ACHN (cell line): ENCODE results near the gene CXCL14.
"Not testable (repeated sequence)": the region's sequence is repeated elsewhere in the genome, so short reads cannot be mapped to it uniquely, and the experiment has no call there.

ENCODE experiments used
- DNase-seq: peaks from one replicate; pipeline ENCODE4 v3.0.0-alpha.2; 2015
- in situ Hi-C: cut with HindIII; loops from 2 replicates; pipeline ENCODE4 v1.10.0; 2017; ENCODE audit warnings: low sequenced_read_pairs, low pct_ligation_motif_present, low pct_unique_long_range_greater_than_20kb

Gene CXCL14

DNA sequence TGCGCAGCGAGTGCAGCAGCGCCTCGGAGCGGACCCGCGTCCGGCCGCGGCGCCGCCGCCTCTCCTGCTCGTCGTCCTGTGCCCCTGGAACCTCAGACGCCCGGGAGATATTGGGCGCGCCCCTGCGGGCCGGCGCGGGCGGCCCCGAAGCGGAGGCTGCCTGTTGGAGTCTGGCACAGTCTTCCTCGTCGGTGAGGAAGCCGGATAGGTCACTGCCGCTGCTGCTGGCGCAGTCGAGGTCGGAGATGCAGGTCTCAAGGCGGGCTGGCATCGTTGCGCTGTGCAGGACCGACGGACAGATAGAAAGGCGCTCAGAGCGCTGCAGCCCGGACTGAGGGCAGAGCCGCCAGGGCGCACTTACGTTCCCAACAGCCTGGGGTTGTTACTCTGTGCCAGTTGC is 43.4 kb downstream of the CXCL14 start:
- in situ Hi-C loops = no loop called here
- no peak for DNase-seq

DNA sequence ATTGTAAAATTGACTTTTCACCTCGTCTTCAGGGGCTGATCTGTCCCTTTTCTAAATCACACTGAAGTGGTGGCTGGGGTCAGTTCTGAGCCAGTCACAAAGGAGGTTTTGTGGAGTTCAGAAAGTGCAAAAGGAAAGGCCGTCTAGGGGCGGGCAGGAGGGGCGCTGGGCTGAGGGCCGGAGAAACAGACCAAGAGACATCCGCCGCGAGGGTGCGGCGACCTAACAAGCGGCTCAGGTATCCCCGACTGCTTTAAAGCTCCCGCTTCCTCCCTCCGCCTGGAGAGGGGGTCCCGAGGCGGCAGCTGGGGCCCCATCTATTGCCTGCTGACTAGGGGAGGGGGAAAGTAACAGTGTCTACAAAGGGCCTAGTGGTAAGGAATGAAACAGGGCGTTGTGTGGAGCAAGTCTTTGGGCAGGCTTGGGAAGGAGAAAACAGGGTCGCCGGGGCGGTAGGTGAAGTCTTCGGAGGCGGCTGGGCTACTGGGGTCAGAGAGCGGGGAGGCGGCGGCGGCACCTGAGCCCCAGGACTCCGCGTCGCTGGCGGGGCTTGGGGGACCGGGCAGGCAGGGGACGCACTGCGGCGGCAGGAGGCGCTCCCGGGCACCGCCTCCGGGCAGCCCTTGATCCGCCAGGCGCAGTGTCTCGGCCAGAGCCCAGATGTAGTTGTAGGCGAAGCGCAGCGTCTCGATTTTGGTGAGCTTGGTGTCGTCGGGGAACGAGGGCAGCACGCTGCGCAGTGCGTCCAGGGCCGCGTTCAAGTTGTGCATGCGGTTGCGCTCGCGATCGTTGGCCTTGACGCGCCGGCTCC is 44.0 kb downstream of the CXCL14 start:
- no peak for DNase-seq
- in situ Hi-C loops = no loop called here

DNA sequence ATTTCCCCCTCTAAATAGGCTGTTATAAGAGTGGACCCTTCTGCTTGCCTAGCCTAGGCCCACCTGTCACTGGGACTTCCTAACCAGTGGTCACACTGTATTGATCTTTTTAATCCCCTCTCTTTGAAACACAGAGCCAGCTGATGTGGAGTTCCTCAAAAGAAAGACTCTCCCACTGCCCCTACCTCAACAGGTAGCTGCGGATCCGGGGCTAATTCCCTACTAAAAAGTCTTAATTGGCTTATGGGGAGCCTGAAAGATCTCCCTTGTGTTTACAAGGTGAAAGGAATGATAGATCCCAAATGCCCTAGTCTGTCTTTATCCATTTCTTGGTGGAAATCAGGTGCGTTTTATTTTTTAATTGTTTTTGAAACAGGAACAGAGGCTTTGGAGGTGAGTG is 45.0 kb downstream of the CXCL14 start:
- DNase-seq = no peak
- in situ Hi-C loops = no loop called here

DNA sequence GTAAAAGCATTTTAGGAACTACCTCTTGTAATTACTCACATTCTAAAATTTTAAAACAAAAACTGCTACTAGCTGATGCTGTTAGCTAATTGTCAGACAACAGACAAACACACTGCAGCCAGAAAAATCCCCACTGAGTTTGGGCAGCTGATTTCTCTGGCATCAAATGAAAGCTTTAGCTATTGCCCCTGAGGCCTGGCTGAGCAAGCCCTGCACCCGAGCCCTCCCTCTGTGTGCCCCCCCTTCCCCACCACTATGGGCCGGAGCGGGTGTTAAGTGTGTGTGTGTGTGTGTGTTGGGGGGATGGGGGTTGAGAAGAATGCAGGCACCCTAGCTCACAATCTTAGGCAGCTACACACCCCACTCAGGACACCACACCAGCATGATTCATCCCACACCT is 45.5 kb downstream of the CXCL14 start:
- no peak for DNase-seq
- in situ Hi-C loops = no loop called here

DNA sequence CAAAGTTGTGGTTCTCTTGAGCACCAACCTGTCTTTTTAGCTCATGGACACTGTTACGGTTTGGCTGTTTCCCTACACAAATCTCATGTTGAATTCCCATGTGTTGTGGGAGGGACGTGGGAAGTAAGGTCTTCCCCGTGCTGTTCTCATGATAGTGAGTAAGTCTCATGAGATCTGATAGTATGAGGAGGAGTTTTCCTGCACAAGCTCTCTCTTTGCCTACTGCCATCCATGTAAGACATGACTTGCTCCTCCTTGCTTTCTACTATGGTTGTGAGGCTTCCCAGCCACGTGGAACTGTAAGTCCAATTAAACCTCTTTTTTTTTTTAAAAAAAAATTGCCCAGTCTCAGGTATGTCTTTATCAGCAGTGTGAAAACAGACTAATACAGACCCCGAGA is 49.2 kb downstream of the CXCL14 start:
- DNase-seq, in situ Hi-C loops: not testable (repeated sequence)

DNA sequence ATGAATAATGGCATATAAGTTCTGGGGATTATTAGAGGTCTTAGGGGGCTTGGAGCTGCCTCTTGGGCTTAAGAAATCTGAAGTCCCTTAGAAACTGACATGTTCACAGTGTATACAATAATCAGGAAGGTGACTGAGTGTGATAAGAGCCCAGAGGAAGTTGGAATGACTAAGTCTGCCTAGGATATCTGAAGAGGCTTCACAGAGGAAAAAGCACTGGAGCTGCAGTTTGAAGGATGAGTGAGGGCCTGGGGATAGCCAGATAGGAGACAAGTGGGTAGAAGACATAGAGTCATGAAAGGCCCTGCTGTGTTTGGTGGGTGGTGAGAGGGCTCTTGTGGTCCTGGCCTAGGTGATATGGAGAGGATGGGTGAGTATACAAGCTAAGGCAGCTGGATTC is 51.9 kb downstream of the CXCL14 start:
- DNase-seq = no peak
- in situ Hi-C loops = no loop called here

DNA sequence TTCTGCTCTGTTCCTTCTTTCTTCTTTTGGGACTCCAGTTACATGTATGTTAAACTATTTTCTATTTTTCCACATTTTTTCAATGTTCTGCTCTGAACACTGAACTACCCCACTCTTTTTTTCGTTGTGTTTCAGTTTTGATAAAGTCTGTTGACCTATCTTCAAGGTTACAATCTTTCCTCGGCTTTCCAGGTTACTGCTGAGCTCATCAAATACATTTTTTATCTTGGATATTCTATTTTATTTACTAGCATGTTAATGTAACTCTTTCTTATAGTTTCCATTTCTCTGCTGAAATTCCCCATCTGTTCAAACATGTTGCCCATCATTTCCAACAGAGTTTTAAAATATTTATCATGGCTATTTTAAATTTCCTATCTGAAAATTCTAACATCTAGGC is 56.8 kb downstream of the CXCL14 start:
- no peak for DNase-seq
- in situ Hi-C loops = no loop called here
